GM12878 (cell line): ENCODE data around the gene GK. TPM values are rescaled to one million over a fixed set of nuclear protein-coding genes. Genes with fewer than 3 reads are reported as not detected.

Experiments used
- ATAC-seq: fragments of 200-7000 bp; cut with Tn5 transposase; 3 replicates; pipeline ENCODE4 v1.9.1; 2020; ENCODE audit warnings: mild to moderate bottlenecking, moderate library complexity
- BruUV-seq: library from RNA; stranded (reverse); fragments of 400-500 nt; replicated peaks from 2 replicates; lab custom pipeline; 2021; lab: Mats Ljungman, UMichigan
- CTCF ChIA-PET: fragments of 300-600 bp; sonication (Branson Sonifier 250); formaldehyde crosslinking; extraction: SDS; loops from one replicate; lab custom pipeline; 2021; ENCODE audit warnings: inconsistent platforms; lab: Yijun Ruan, JAX
- POLR2A ChIA-PET: fragments of 350-600 bp; formaldehyde crosslinking; extraction: SDS; loops from one replicate; lab custom pipeline; 2021; ENCODE audit warnings: inconsistent platforms; lab: Charles Lee
- RAD21 ChIA-PET: fragments of 300-600 bp; sonication (Branson Sonifier 250); formaldehyde crosslinking; loops from one replicate; lab custom pipeline; 2023; ENCODE audit warnings: antibody characterized with exemption; ENCODE audit not compliant: unreplicated experiment; lab: Charles Lee
- SMC1A ChIA-PET: fragments of 300-600 bp; sonication (Branson Sonifier 250); formaldehyde crosslinking; loops from one replicate; lab custom pipeline; 2023; ENCODE audit not compliant: unreplicated experiment, uncharacterized antibody; lab: Charles Lee
- DNase-seq: peaks from one replicate; pipeline ENCODE4 v3.0.0-alpha.2; 2011; ENCODE audit warnings: low read depth, low spot score
- FAIRE-seq: peaks from 3 replicates; lab custom pipeline; 2011; peaks lifted over from hg19 to GRCh38; lab: Jason Lieb, UNC
- H2AFZ ChIP-seq: 2 replicates; pipeline ENCODE4 v1.6.0; 2011; ENCODE audit warnings: low read depth, low read length, control low read depth; ENCODE audit not compliant: control insufficient read depth
- H3K27ac ChIP-seq: 2 replicates; pipeline ENCODE4 v1.5.1; 2011; ENCODE audit warnings: control low read depth; ENCODE audit not compliant: control insufficient read depth, insufficient read depth
- H3K27me3 ChIP-seq, 2 experiments: replicated peaks in 1 of 2; 2 replicates each; pipeline versions ENCODE4 v1.6.0 to v1.6.1; 2011; ENCODE audit warnings: low read length in 1 of 2; ENCODE audit not compliant: control insufficient read depth in 2 of 2, insufficient read depth in 2 of 2
- H3K36me3 ChIP-seq, 2 experiments: 2 replicates each; pipeline ENCODE4 v1.5.1; 2011; ENCODE audit warnings: low read length in 1 of 2; ENCODE audit not compliant: control insufficient read depth in 2 of 2, insufficient read depth in 2 of 2
- H3K4me1 ChIP-seq: 2 replicates; pipeline ENCODE4 v1.6.1; 2011; ENCODE audit warnings: mild to moderate bottlenecking, low read length, moderate library complexity, mixed read lengths; ENCODE audit not compliant: control insufficient read depth, insufficient read depth
- H3K4me2 ChIP-seq: 2 replicates; pipeline ENCODE4 v1.6.0; 2011; ENCODE audit warnings: control low read depth; ENCODE audit not compliant: control insufficient read depth, insufficient read depth
- H3K4me3 ChIP-seq: fragments of 200-600 bp; sonication (generic); 2 replicates; pipeline ENCODE4 v1.5.1; 2016
- H3K79me2 ChIP-seq: 2 replicates; pipeline ENCODE4 v1.6.0; 2011; ENCODE audit warnings: low read length; ENCODE audit not compliant: control insufficient read depth, insufficient read depth
- H3K9ac ChIP-seq: 2 replicates; pipeline ENCODE4 v1.8.0; 2011; ENCODE audit warnings: low read length, control low read depth, mixed read lengths; ENCODE audit not compliant: control insufficient read depth, insufficient read depth
- H3K9me3 ChIP-seq: replicated peaks from 3 replicates; pipeline ENCODE4 v1.5.1; 2011; ENCODE audit warnings: mild to moderate bottlenecking, low read length; ENCODE audit not compliant: control insufficient read depth, insufficient read depth
- H4K20me1 ChIP-seq: 2 replicates; pipeline ENCODE4 v1.6.0; 2011; ENCODE audit not compliant: control insufficient read depth, insufficient read depth
- BACH1 ChIP-seq: fragments of 450-650 bp; IDR thresholded peaks from 2 replicates; pipeline ENCODE4 v1.6.1; 2017; ENCODE audit warnings: mild to moderate bottlenecking, borderline replicate concordance
- GATAD2B ChIP-seq: fragments of 450-650 bp; conservative IDR thresholded peaks from 2 replicates; pipeline ENCODE4 v1.6.1; 2017; ENCODE audit warnings: low read depth, mild to moderate bottlenecking, moderate library complexity
- IKZF2 ChIP-seq, 2 experiments: fragments of 450-650 bp; IDR thresholded peaks; 2 replicates each; pipeline ENCODE4 v1.6.1; 2017; ENCODE audit warnings: mild to moderate bottlenecking in 2 of 2, moderate library complexity in 2 of 2
- IRF4 ChIP-seq: IDR thresholded peaks from 2 replicates; pipeline ENCODE4 v1.6.1; 2011; ENCODE audit warnings: low read depth, low read length
- JUNB ChIP-seq: IDR thresholded peaks from 2 replicates; pipeline ENCODE4 v1.6.1; 2016; ENCODE audit warnings: antibody characterized with exemption, mild to moderate bottlenecking
- LARP7 ChIP-seq: fragments of 450-650 bp; IDR thresholded peaks from 2 replicates; pipeline ENCODE4 v1.6.1; 2017; ENCODE audit warnings: mild to moderate bottlenecking
- RUNX3 ChIP-seq: IDR thresholded peaks from 2 replicates; pipeline ENCODE4 v1.6.1; 2012; ENCODE audit warnings: low read length, inconsistent platforms
- ZNF207 ChIP-seq: fragments of 450-650 bp; IDR thresholded peaks from 2 replicates; pipeline ENCODE4 v1.6.1; 2014; ENCODE audit warnings: antibody characterized with exemption, mild to moderate bottlenecking, borderline replicate concordance
- ZSCAN29 ChIP-seq: fragments of 450-650 bp; IDR thresholded peaks from 2 replicates; pipeline ENCODE4 v1.6.1; 2017; ENCODE audit warnings: mild to moderate bottlenecking, moderate library complexity
- WGBS: methylation state at CpG from one replicate; pipeline ENCODE4 v1.1.6; 2016; ENCODE audit warnings: low lambda C conversion rate; ENCODE audit not compliant: insufficient replicate concordance, insufficient coverage; ENCODE audit errors: missing lambda C conversion rate; 5-methylcytosine and 5-hydroxymethylcytosine counted together
- in situ Hi-C: fragments of 300-500 bp; cut with MboI; formaldehyde crosslinking; loops from 9 replicates; pipeline ENCODE4 v1.14.3; 2018; ENCODE audit warnings: mixed read lengths
- intact Hi-C: fragments of 100-400 bp; cut with micrococcal nuclease; formaldehyde crosslinking; loops from one replicate; pipeline ENCODE4 v1.14.2; 2022; ENCODE audit not compliant: unreplicated experiment
- polyA plus RNA-seq, 11 experiments: library from polyadenylated mRNA; depleted of rRNA in 4 of 11; unstranded in 6 of 11; stranded (reverse) in 5 of 11; fragments of >200 nt; fragmentation: Nextera tagmentation in 4 of 11; fragmentation: Illumina TruSeq in 1 of 11; extraction: Ambion mirVana in 4 of 11; extraction: Trizol in 1 of 11; gene quantifications; 1 replicate in 1 of 11; 2 replicates in 10 of 11; pipeline versions ENCODE4 v1.2.1 to v1.2.3, GENCODE V29; 2011 to 2016; ENCODE audit warnings: inconsistent platforms in 2 of 11, missing spikeins in 2 of 11, low read depth in 1 of 11
- total RNA-seq, 4 experiments: library from RNA; depleted of rRNA in 3 of 4; stranded (reverse); fragments of >200 nt in 3 of 4; fragmentation: Illumina TruSeq in 1 of 4; extraction: Trizol in 1 of 4; gene quantifications; 2 replicates each; pipeline versions ENCODE4 v1.2.1 to v1.2.3, GENCODE V29; 2013 to 2021
- TF ChIP-seq, protein P1 (sequence below): fragments of 150-350 bp; IDR thresholded peaks from 2 replicates; pipeline ENCODE4 v1.6.1; 2014; ENCODE audit warnings: mild to moderate bottlenecking, low read depth, low read length
- TF ChIP-seq, protein P2 (sequence below): IDR thresholded peaks from 2 replicates; pipeline ENCODE4 v1.6.1; 2012; ENCODE audit warnings: low read length, inconsistent platforms
- TF ChIP-seq, protein P3 (sequence below): IDR thresholded peaks from 2 replicates; pipeline ENCODE4 v1.6.1; 2012; ENCODE audit warnings: low read depth, low read length, improper control_type of control experiment

Gene GK
- total and polyA plus RNA-seq, 10 of the 15 experiments (the other 5 are each of a cell fraction or from before 2014, with no cell fraction given): 6.3 to 22.3 (median 11.1) TPM

DNA sequence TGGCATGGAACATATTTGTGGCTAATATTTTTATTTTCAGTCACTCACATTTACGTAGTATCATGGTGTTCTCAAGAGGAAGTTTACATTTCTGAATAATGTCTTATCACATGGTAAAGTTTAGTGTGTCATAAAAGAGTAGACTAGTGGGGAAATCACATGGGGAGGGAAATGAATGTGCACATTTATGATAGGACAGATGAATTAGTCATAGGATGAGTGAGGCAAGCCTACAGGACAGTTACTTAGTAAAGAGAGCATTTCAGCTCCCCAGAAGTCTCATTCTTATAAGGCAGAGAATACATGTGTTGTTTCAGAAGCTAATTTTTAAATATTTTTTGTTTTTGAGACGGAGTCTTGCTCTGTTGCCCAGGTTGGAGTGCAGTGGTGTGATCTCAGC, 6.2 kb downstream of the GK start:
- no TSS peak for BruUV-seq

DNA sequence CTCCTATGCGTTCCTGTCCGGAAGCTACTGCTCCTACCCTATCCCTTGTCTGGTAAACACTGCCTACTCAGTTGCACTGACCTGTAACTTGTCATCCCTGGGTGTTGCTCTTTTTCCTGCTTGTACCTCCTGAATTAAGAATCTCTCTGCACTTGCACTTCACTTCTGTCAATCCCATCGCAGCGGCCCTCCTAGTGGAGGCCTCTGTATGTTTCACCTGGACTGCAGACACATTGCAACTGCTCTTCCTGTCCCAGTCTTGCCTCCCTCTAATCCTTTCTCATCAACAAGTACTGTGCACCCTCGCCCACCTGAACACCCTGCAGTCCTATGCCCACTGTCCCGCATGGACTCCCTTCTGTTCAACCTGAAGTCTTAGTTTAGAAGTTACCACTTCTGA, 8.0 kb downstream of the GK start:
- Histone ChIP-seq H3K36me3 (no peaks in the 10 kb centered on the region), H3K27me3 (no peaks in the 10 kb centered on the region), H4K20me1 (no peaks in the 10 kb centered on the region), H3K9ac (no peak overlapping the region), H3K4me2 (no peak overlapping the region), H2AFZ (no peak overlapping the region), H3K4me3 (no peak overlapping the region), H3K79me2 (no peaks in the 10 kb centered on the region), H3K27ac (no peak overlapping the region), H3K4me1 (no peaks in the 10 kb centered on the region), H3K9me3 (no peaks in the 10 kb centered on the region)
- ChIA-PET CTCF (no interaction called here), SMC1A (no interaction called here), POLR2A (no interaction called here), RAD21 (no interaction called here)
- in situ Hi-C loops: no loop called here
- no peak for DNase-seq
- BruUV-seq: no TSS peak
- peak; percentile 27; the same call in 1 of the 3 replicates for ATAC-seq
- no peak for FAIRE-seq
- intact Hi-C loops: no loop called here
- whole genome bisulfite sequencing: 85% methylated on average over 6 of the region's 6 CpGs
- TF ChIP-seq, protein P1, sequence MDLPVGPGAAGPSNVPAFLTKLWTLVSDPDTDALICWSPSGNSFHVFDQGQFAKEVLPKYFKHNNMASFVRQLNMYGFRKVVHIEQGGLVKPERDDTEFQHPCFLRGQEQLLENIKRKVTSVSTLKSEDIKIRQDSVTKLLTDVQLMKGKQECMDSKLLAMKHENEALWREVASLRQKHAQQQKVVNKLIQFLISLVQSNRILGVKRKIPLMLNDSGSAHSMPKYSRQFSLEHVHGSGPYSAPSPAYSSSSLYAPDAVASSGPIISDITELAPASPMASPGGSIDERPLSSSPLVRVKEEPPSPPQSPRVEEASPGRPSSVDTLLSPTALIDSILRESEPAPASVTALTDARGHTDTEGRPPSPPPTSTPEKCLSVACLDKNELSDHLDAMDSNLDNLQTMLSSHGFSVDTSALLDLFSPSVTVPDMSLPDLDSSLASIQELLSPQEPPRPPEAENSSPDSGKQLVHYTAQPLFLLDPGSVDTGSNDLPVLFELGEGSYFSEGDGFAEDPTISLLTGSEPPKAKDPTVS: no peak
- TF ChIP-seq GATAD2B (no peak), ZSCAN29 (no peak), IKZF2 (IDR thresholded peaks at IDR 0.05) (no peak), RUNX3 (no peak), ZNF207 (no peak), BACH1 (no peak), LARP7 (no peak), IRF4 (no peak)
- TF ChIP-seq, protein P2, sequence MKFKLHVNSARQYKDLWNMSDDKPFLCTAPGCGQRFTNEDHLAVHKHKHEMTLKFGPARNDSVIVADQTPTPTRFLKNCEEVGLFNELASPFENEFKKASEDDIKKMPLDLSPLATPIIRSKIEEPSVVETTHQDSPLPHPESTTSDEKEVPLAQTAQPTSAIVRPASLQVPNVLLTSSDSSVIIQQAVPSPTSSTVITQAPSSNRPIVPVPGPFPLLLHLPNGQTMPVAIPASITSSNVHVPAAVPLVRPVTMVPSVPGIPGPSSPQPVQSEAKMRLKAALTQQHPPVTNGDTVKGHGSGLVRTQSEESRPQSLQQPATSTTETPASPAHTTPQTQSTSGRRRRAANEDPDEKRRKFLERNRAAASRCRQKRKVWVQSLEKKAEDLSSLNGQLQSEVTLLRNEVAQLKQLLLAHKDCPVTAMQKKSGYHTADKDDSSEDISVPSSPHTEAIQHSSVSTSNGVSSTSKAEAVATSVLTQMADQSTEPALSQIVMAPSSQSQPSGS: no peak
- TF ChIP-seq, protein P3, sequence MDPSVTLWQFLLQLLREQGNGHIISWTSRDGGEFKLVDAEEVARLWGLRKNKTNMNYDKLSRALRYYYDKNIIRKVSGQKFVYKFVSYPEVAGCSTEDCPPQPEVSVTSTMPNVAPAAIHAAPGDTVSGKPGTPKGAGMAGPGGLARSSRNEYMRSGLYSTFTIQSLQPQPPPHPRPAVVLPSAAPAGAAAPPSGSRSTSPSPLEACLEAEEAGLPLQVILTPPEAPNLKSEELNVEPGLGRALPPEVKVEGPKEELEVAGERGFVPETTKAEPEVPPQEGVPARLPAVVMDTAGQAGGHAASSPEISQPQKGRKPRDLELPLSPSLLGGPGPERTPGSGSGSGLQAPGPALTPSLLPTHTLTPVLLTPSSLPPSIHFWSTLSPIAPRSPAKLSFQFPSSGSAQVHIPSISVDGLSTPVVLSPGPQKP: no peak

More for the DNA sequence above, 6.2 kb downstream of the GK start:
- ATAC-seq: peak; percentile 53
- CTCF ChIA-PET: interaction anchor here (1.2 to 1.5 kb wide), 2 partner anchors 12 kb away, joined by 3 read pairs; no protein-coding TSS in a partner anchor
- Histone ChIP-seq H2AFZ (no peak overlapping the region), H3K4me3 (no peak overlapping the region), H3K4me1 (no peaks in the 10 kb centered on the region), H4K20me1 (no peaks in the 10 kb centered on the region), H3K9ac (no peak overlapping the region), H3K36me3 (no peaks in the 10 kb centered on the region), H3K79me2 (no peaks in the 10 kb centered on the region; the same call in 1 of the 2 replicates), H3K27me3 (no peaks in the 10 kb centered on the region), H3K27ac (no peak overlapping the region), H3K4me2 (no peak overlapping the region), H3K9me3 (no peaks in the 10 kb centered on the region)
- POLR2A ChIA-PET: interaction anchor here (0.6 kb wide), 1 partner anchor 151 kb away, joined by 7 read pairs; no protein-coding TSS in a partner anchor
- intact Hi-C loops: no loop called here
- TF ChIP-seq, protein P3: no peak
- peak; percentile 30; the same call in 1 of the 2 replicates for TF ChIP-seq JUNB
- in situ Hi-C loops: no loop called here
- DNase-seq: no peak
- WGBS: 42% methylated on average over 2 of the region's 2 CpGs
- no peak for FAIRE-seq
- RAD21 ChIA-PET: interaction anchor here (1.1 kb wide), 1 partner anchor 77 kb away, joined by 3 read pairs; no protein-coding TSS in a partner anchor
- SMC1A ChIA-PET: interaction anchor here (0.6 to 1.6 kb wide), 3 partner anchors 12 to 169 kb away, joined by 3 read pairs; no protein-coding TSS in a partner anchor
